HepG2 (cell line): ENCODE data around the gene RNASE12. TPM values are rescaled to one million over a fixed set of nuclear protein-coding genes. Genes with fewer than 3 reads are reported as not detected.
A peak's percentile ranks its signal among the peaks of the same experiment; 100 is the strongest.

Source experiments
- ARID2 ChIP-seq: sonication (generic); formaldehyde crosslinking; IDR thresholded peaks from 2 replicates; pipeline ENCODE4 v1.8.1; 2022; ENCODE audit warnings: mild to moderate bottlenecking, missing genetic modification reagents, borderline replicate concordance
- CAMTA2 ChIP-seq: sonication (generic); formaldehyde crosslinking; IDR thresholded peaks from 2 replicates; pipeline ENCODE4 v1.4.0; 2020; ENCODE audit warnings: mild to moderate bottlenecking, missing genetic modification reagents, borderline replicate concordance
- DNMT3B ChIP-seq: conservative IDR thresholded peaks from 2 replicates; pipeline ENCODE4 v1.6.1; 2016; ENCODE audit warnings: missing biosample characterization, control low read depth
- ERF ChIP-seq: IDR thresholded peaks from 2 replicates; pipeline ENCODE4 v1.6.1; 2018; ENCODE audit warnings: missing biosample characterization, missing genetic modification reagents
- FOXA3 ChIP-seq: IDR thresholded peaks from 2 replicates; pipeline ENCODE4 v1.6.1; 2016; ENCODE audit warnings: missing genetic modification reagents, missing compliant biosample characterization
- HHEX ChIP-seq: IDR thresholded peaks from 2 replicates; pipeline ENCODE4 v1.6.1; 2016; ENCODE audit warnings: control low read depth
- MAFG ChIP-seq: sonication (generic); formaldehyde crosslinking; IDR thresholded peaks from 2 replicates; pipeline ENCODE4 v1.5.1; 2020; ENCODE audit warnings: mild to moderate bottlenecking, missing genetic modification reagents
- MEIS2 ChIP-seq: sonication (generic); formaldehyde crosslinking; IDR thresholded peaks from 2 replicates; pipeline ENCODE4 v1.9.0; 2021; ENCODE audit warnings: mild to moderate bottlenecking, missing genetic modification reagents
- PPARG ChIP-seq: conservative IDR thresholded peaks from 2 replicates; pipeline ENCODE4 v1.6.1; 2016; ENCODE audit warnings: missing biosample characterization, missing genetic modification reagents
- PRPF4 ChIP-seq: fragments of 200-400 bp; formaldehyde crosslinking; IDR thresholded peaks from 2 replicates; pipeline ENCODE4 v1.6.1; 2016; ENCODE audit warnings: low read length, low read depth; ENCODE audit not compliant: poor library complexity, severe bottlenecking
- RFX1 ChIP-seq: fragments of 450-650 bp; IDR thresholded peaks from 2 replicates; pipeline ENCODE4 v1.6.1; 2017
- SMAD3 ChIP-seq: sonication (generic); formaldehyde crosslinking; IDR thresholded peaks from 2 replicates; pipeline ENCODE4 v1.4.0; 2020; ENCODE audit warnings: missing genetic modification reagents
- SP4 ChIP-seq: sonication (generic); formaldehyde crosslinking; IDR thresholded peaks from 2 replicates; pipeline ENCODE4 v1.8.1; 2023; ENCODE audit warnings: mild to moderate bottlenecking, missing genetic modification reagents
- TEAD3 ChIP-seq: optimal IDR thresholded peaks from 2 replicates; pipeline ENCODE3; 2016; ENCODE audit warnings: borderline replicate concordance
- ZNF12 ChIP-seq: sonication (generic); formaldehyde crosslinking; IDR thresholded peaks from 2 replicates; pipeline ENCODE4 v1.5.0; 2020; ENCODE audit warnings: missing genetic modification reagents
- ZNF160 ChIP-seq: sonication (generic); formaldehyde crosslinking; IDR thresholded peaks from 2 replicates; pipeline ENCODE4 v1.8.0; 2022; ENCODE audit warnings: mild to moderate bottlenecking, inconsistent platforms, missing genetic modification reagents
- polyA plus RNA-seq, 8 experiments: library from polyadenylated mRNA; depleted of rRNA in 3 of 8; stranded (reverse) in 7 of 8; unstranded in 1 of 8; fragments of >200 nt; fragmentation: Illumina TruSeq in 4 of 8; extraction: Trizol in 4 of 8; gene quantifications; 2 replicates each; pipeline versions ENCODE4 v1.2.1 to v1.2.3, GENCODE V29; 2011 to 2016; ENCODE audit warnings: low read depth in 4 of 8, missing spikeins in 1 of 8, mixed read lengths in 1 of 8; ENCODE audit not compliant: insufficient read depth in 1 of 8
- total RNA-seq, 5 experiments: library from RNA; depleted of rRNA; stranded (reverse); fragments of >200 nt; fragmentation: Illumina TruSeq; extraction: Trizol; gene quantifications; 2 replicates each; pipeline ENCODE4 v1.2.3, GENCODE V29; 2016; ENCODE audit warnings: low read depth in 1 of 5
- TF ChIP-seq, protein P1 (sequence below): sonication (generic); formaldehyde crosslinking; IDR thresholded peaks from 2 replicates; pipeline ENCODE4 v1.4.0; 2020; ENCODE audit warnings: mild to moderate bottlenecking, missing genetic modification reagents
- TF ChIP-seq, protein P2 (sequence below): sonication (generic); formaldehyde crosslinking; IDR thresholded peaks from 2 replicates; pipeline ENCODE4 v1.4.0; 2020; ENCODE audit warnings: mild to moderate bottlenecking, missing genetic modification reagents
- TF ChIP-seq, protein P3 (sequence below): sonication (generic); formaldehyde crosslinking; IDR thresholded peaks from 2 replicates; pipeline ENCODE4 v1.5.0; 2020; ENCODE audit warnings: mild to moderate bottlenecking, missing genetic modification reagents, borderline replicate concordance
- TF ChIP-seq, protein P4 (sequence below): IDR thresholded peaks from 2 replicates; pipeline ENCODE4 v1.6.1; 2012; ENCODE audit warnings: inconsistent platforms
- TF ChIP-seq, protein P5 (sequence below): sonication (generic); formaldehyde crosslinking; IDR thresholded peaks from 2 replicates; pipeline ENCODE4 v1.5.1; 2020; ENCODE audit warnings: missing genetic modification reagents, mild to moderate bottlenecking, borderline replicate concordance
- TF ChIP-seq, protein P6 (sequence below): sonication (generic); formaldehyde crosslinking; IDR thresholded peaks from 2 replicates; pipeline ENCODE4 v1.4.0; 2020; ENCODE audit warnings: low read depth, mild to moderate bottlenecking, missing genetic modification reagents

The RNASE12 gene
- total and polyA plus RNA-seq, 2 of the 13 experiments (the other 11 are each of a cell fraction or from before 2014, with no cell fraction given) = not detected

DNA sequence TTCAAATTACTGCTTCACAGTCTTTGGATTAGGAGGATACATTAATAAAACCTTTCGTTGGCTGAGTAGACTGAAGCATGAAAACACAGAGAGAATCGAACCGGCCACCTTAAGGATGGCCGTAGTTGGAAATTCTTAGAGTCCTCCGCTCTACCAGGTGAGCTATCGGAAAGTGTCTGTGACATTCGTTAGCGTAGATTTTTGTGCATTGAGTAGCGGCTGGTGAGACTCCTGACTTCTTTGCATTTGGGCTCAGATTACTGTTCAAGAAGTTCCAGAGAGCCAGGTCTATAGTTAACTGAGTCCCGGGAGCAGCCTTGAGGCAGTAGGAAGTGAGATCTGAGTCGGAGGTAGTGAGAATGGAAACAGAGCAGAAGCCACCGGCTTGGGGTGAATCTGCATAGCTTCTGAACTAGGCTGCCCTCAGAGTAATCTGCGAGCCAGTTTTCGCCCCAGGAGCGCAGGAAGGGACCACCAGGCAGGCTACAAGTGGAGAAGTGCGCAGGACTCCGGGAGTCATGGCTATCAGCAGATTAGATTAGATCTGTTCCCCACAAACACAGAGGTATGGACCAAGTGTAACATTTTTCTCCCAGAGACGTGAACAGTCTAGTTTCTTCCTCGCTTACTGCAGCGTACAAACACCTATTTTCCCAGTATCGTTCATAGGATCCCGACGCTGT, 39.3 kb upstream of the RNASE12 start (continued):
- TF ChIP-seq, protein P1, sequence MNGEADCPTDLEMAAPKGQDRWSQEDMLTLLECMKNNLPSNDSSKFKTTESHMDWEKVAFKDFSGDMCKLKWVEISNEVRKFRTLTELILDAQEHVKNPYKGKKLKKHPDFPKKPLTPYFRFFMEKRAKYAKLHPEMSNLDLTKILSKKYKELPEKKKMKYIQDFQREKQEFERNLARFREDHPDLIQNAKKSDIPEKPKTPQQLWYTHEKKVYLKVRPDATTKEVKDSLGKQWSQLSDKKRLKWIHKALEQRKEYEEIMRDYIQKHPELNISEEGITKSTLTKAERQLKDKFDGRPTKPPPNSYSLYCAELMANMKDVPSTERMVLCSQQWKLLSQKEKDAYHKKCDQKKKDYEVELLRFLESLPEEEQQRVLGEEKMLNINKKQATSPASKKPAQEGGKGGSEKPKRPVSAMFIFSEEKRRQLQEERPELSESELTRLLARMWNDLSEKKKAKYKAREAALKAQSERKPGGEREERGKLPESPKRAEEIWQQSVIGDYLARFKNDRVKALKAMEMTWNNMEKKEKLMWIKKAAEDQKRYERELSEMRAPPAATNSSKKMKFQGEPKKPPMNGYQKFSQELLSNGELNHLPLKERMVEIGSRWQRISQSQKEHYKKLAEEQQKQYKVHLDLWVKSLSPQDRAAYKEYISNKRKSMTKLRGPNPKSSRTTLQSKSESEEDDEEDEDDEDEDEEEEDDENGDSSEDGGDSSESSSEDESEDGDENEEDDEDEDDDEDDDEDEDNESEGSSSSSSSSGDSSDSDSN (CRISPR knock-in tag) = peak; percentile 60; the same call in 1 of the 2 replicates
- TF ChIP-seq, protein P2, sequence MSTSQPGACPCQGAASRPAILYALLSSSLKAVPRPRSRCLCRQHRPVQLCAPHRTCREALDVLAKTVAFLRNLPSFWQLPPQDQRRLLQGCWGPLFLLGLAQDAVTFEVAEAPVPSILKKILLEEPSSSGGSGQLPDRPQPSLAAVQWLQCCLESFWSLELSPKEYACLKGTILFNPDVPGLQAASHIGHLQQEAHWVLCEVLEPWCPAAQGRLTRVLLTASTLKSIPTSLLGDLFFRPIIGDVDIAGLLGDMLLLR (CRISPR knock-in tag) = no peak
- TF ChIP-seq MAFG (CRISPR knock-in tag) (no peak), SP4 (no peak), CAMTA2 (CRISPR knock-in tag) (no peak), SMAD3 (CRISPR knock-in tag) (0 out of 2 replicates have a peak, but pooled peaks have one; percentile 63), ZNF12 (CRISPR knock-in tag) (0 out of 2 replicates have a peak, but pooled peaks have one; percentile 24), PPARG (CRISPR knock-in tag) (peak; percentile 61; the same call in 1 of the 2 replicates), MEIS2 (CRISPR knock-in tag) (no peak), ERF (CRISPR knock-in tag) (peak; percentile 22; the same call in 1 of the 2 replicates), HHEX (CRISPR knock-in tag) (no peak), TEAD3 (CRISPR knock-in tag) (peak; percentile 49), ARID2 (CRISPR knock-in tag) (no peak), DNMT3B (peak; percentile 29; the same call in 1 of the 2 replicates), ZNF160 (CRISPR knock-in tag) (no peak; the same call in 1 of the 2 replicates), PRPF4 (peak; percentile 85), FOXA3 (CRISPR knock-in tag) (peak; percentile 36; the same call in 1 of the 2 replicates), RFX1 (no peak)
- TF ChIP-seq, protein P3, sequence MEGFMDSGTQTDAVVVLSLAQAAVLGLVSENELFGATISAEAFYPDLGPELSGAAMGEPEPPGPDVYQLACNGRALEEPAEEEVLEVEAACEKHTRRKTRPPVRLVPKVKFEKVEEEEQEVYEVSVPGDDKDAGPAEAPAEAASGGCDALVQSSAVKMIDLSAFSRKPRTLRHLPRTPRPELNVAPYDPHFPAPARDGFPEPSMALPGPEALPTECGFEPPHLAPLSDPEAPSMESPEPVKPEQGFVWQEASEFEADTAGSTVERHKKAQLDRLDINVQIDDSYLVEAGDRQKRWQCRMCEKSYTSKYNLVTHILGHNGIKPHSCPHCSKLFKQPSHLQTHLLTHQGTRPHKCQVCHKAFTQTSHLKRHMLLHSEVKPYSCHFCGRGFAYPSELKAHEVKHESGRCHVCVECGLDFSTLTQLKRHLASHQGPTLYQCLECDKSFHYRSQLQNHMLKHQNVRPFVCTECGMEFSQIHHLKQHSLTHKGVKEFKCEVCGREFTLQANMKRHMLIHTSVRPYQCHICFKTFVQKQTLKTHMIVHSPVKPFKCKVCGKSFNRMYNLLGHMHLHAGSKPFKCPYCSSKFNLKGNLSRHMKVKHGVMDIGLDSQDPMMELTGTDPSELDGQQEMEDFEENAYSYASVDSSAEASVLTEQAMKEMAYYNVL (CRISPR knock-in tag) = 0 out of 2 replicates have a peak, but pooled peaks have one; percentile 65
- TF ChIP-seq, protein P4, sequence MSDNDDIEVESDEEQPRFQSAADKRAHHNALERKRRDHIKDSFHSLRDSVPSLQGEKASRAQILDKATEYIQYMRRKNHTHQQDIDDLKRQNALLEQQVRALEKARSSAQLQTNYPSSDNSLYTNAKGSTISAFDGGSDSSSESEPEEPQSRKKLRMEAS = peak; percentile 31; the same call in 1 of the 2 replicates
- TF ChIP-seq, protein P5, sequence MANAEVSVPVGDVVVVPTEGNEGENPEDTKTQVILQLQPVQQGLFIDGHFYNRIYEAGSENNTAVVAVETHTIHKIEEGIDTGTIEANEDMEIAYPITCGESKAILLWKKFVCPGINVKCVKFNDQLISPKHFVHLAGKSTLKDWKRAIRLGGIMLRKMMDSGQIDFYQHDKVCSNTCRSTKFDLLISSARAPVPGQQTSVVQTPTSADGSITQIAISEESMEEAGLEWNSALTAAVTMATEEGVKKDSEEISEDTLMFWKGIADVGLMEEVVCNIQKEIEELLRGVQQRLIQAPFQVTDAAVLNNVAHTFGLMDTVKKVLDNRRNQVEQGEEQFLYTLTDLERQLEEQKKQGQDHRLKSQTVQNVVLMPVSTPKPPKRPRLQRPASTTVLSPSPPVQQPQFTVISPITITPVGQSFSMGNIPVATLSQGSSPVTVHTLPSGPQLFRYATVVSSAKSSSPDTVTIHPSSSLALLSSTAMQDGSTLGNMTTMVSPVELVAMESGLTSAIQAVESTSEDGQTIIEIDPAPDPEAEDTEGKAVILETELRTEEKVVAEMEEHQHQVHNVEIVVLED (CRISPR knock-in tag) = no peak; the same call in 1 of the 2 replicates
- TF ChIP-seq, protein P6, sequence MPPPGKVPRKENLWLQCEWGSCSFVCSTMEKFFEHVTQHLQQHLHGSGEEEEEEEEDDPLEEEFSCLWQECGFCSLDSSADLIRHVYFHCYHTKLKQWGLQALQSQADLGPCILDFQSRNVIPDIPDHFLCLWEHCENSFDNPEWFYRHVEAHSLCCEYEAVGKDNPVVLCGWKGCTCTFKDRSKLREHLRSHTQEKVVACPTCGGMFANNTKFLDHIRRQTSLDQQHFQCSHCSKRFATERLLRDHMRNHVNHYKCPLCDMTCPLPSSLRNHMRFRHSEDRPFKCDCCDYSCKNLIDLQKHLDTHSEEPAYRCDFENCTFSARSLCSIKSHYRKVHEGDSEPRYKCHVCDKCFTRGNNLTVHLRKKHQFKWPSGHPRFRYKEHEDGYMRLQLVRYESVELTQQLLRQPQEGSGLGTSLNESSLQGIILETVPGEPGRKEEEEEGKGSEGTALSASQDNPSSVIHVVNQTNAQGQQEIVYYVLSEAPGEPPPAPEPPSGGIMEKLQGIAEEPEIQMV (CRISPR knock-in tag) = 0 out of 2 replicates have a peak, but pooled peaks have one; percentile 53
